K562 (cell line): ENCODE measurements around the gene SULT1A1. TPM values are rescaled to one million over a fixed set of nuclear protein-coding genes. Genes with fewer than 3 reads are reported as not detected.

ENCODE experiments used
- ATAC-seq: fragments of 200-7000 bp; cut with Tn5 transposase; 3 replicates; pipeline ENCODE4 v1.9.1; 2020; ENCODE audit warnings: moderate library complexity
- BruUV-seq: library from RNA; stranded (reverse); fragments of 400-500 nt; replicated peaks from 2 replicates; lab custom pipeline; 2021; lab: Mats Ljungman, UMichigan
- CTCF ChIA-PET: fragments of 300-600 bp; formaldehyde crosslinking; extraction: SDS; loops from one replicate; lab custom pipeline; 2021; ENCODE audit warnings: low intra/inter-chr PET ratio; lab: Yijun Ruan, JAX
- POLR2A ChIA-PET: fragments of 300-600, 350-650 bp; sonication (Branson Sonifier 250); formaldehyde crosslinking; extraction: SDS; loops from one replicate; lab custom pipeline; 2021; ENCODE audit warnings: antibody characterized with exemption, inconsistent platforms; lab: Yijun Ruan, JAX
- DNase-seq, 4 experiments: peaks; one replicate each; pipeline versions ENCODE4 v3.0.0 to v3.0.0-alpha.2; 2011 to 2018; ENCODE audit warnings: low spot score in 3 of 4, mixed read lengths in 3 of 4; ENCODE audit errors: extremely low read depth in 1 of 4
- FAIRE-seq: peaks from 2 replicates; lab custom pipeline; 2011; peaks lifted over from hg19 to GRCh38; lab: Jason Lieb, UNC
- H2AFZ ChIP-seq: 2 replicates; pipeline ENCODE4 v1.6.0; 2011; ENCODE audit warnings: low read depth, low read length, control low read depth, inconsistent platforms
- H3K27ac ChIP-seq: fragments of 200-600 bp; 3 replicates; pipeline ENCODE4 v1.8.0; 2011; ENCODE audit warnings: low read depth, mild to moderate bottlenecking, control low read depth, inconsistent platforms, low read length, moderate library complexity, mixed read lengths; ENCODE audit errors: extremely low read depth
- H3K27me3 ChIP-seq, 2 experiments: fragments of 300-600 bp in 1 of 2; 2 replicates in 1 of 2; 3 replicates in 1 of 2; pipeline versions ENCODE4 v1.6.0 to v1.8.0; 2011; ENCODE audit warnings: inconsistent platforms in 2 of 2, low read length in 2 of 2, mild to moderate bottlenecking in 1 of 2, mixed read lengths in 1 of 2, moderate library complexity in 1 of 2; ENCODE audit not compliant: control insufficient read depth in 2 of 2, insufficient read depth in 2 of 2
- H3K36me3 ChIP-seq: fragments of 300-600 bp; 3 replicates; pipeline ENCODE4 v1.8.0; 2011; ENCODE audit warnings: mild to moderate bottlenecking, low read length, inconsistent platforms; ENCODE audit not compliant: control insufficient read depth, insufficient read depth
- H3K4me1 ChIP-seq, 2 experiments: fragments of 200-600 bp in 1 of 2; replicated peaks in 1 of 2; 2 replicates in 1 of 2; 3 replicates in 1 of 2; pipeline versions ENCODE4 v1.5.1 to v1.8.0; 2011; ENCODE audit warnings: inconsistent platforms in 2 of 2, low read length in 2 of 2, mild to moderate bottlenecking in 1 of 2, mixed read lengths in 1 of 2, moderate library complexity in 1 of 2; ENCODE audit not compliant: control insufficient read depth in 2 of 2, insufficient read depth in 2 of 2
- H3K4me2 ChIP-seq: 2 replicates; pipeline ENCODE4 v1.6.1; 2011; ENCODE audit warnings: low read length, control low read depth, inconsistent platforms, mixed read lengths; ENCODE audit not compliant: insufficient read depth
- H3K4me3 ChIP-seq: fragments of 200-600 bp; sonication (generic), shearing (Covaris generic); 2 replicates; pipeline ENCODE4 v1.5.1; 2016; ENCODE audit warnings: control low read depth, inconsistent platforms
- H3K79me2 ChIP-seq: fragments of 200-600 bp; 3 replicates; pipeline ENCODE4 v1.8.0; 2011; ENCODE audit warnings: low read length, inconsistent platforms; ENCODE audit not compliant: control insufficient read depth, insufficient read depth
- H3K9ac ChIP-seq, 2 experiments: 2 replicates each; pipeline versions ENCODE4 v1.6.0 to v1.6.1; 2011; ENCODE audit warnings: low read depth in 2 of 2, low read length in 2 of 2, control low read depth in 1 of 2, inconsistent platforms in 1 of 2, mild to moderate bottlenecking in 1 of 2, mixed read lengths in 1 of 2; ENCODE audit not compliant: insufficient read depth in 1 of 2
- H3K9me1 ChIP-seq: one replicate; pipeline ENCODE4 v1.6.0; 2011; ENCODE audit warnings: inconsistent platforms, mild to moderate bottlenecking, low read length, moderate library complexity; ENCODE audit not compliant: control insufficient read depth, insufficient read depth
- H3K9me3 ChIP-seq: replicated peaks from 2 replicates; pipeline ENCODE4 v1.5.1; 2011; ENCODE audit warnings: low read depth, low read length, inconsistent platforms; ENCODE audit not compliant: control insufficient read depth, insufficient read depth
- H4K20me1 ChIP-seq: replicated peaks from 2 replicates; pipeline ENCODE4 v1.6.1; 2011; ENCODE audit warnings: low read length, inconsistent platforms, mixed read lengths; ENCODE audit not compliant: control insufficient read depth, insufficient read depth
- CHD2 ChIP-seq: IDR thresholded peaks from 2 replicates; pipeline ENCODE4 v1.6.1; 2011; ENCODE audit warnings: low read depth, low read length
- CXXC5 ChIP-seq: fragments of 250-450 bp; sonication (Bioruptor Pico); IDR thresholded peaks from 2 replicates; pipeline ENCODE4 v1.8.0; 2022; ENCODE audit warnings: inconsistent platforms, mild to moderate bottlenecking, moderate library complexity
- MAZ ChIP-seq, 2 experiments: fragments of 450-650 bp in 1 of 2; sonication (generic) in 1 of 2; formaldehyde crosslinking; IDR thresholded peaks in 1 of 2; conservative IDR thresholded peaks in 1 of 2; 2 replicates each; pipeline versions ENCODE4 v1.4.0 to v1.5.0; 2020; ENCODE audit warnings: mild to moderate bottlenecking in 1 of 2, missing genetic modification reagents in 1 of 2
- SIX5 ChIP-seq, 2 experiments: IDR thresholded peaks; 2 replicates each; pipeline ENCODE4 v1.6.1; 2011; ENCODE audit warnings: low read length in 2 of 2, borderline replicate concordance in 1 of 2, low read depth in 1 of 2, mild to moderate bottlenecking in 1 of 2, moderate library complexity in 1 of 2; ENCODE audit not compliant: insufficient read depth in 1 of 2
- SUPT5H ChIP-seq: fragments of 450-650 bp; IDR thresholded peaks from 2 replicates; pipeline ENCODE4 v1.6.1; 2016
- ZNF609 ChIP-seq: sonication (generic); formaldehyde crosslinking; IDR thresholded peaks from 2 replicates; pipeline ENCODE4 v1.8.1; 2023; ENCODE audit warnings: missing genetic modification reagents, mild to moderate bottlenecking, borderline replicate concordance
- ZNF77 ChIP-seq: fragments of 250-450 bp; sonication (Bioruptor Pico); IDR thresholded peaks from 2 replicates; pipeline ENCODE4 v1.5.0; 2020
- WGBS: fragments of 100-300 bp; shearing (Covaris generic); methylation state at CpG from one replicate; pipeline ENCODE4 v1.1.6; 2016; ENCODE audit warnings: low coverage, mixed read lengths; ENCODE audit not compliant: insufficient coverage; ENCODE audit errors: missing lambda C conversion rate; 5-methylcytosine and 5-hydroxymethylcytosine counted together
- in situ Hi-C: fragments of 300-500 bp; cut with MboI; formaldehyde crosslinking; loops from 4 replicates; pipeline ENCODE4 v1.15.0; 2018; ENCODE audit warnings: inconsistent platforms, mixed read lengths
- intact Hi-C: fragments of 100-400 bp; cut with micrococcal nuclease; formaldehyde crosslinking; loops from 2 replicates; pipeline ENCODE4 v1.14.2; 2022
- polyA plus RNA-seq, 8 experiments: library from polyadenylated mRNA; depleted of rRNA in 4 of 8; stranded (reverse) in 5 of 8; unstranded in 3 of 8; fragments of >200 nt; fragmentation: Nextera tagmentation in 2 of 8; fragmentation: Illumina TruSeq in 1 of 8; extraction: Ambion mirVana in 2 of 8; extraction: Trizol in 1 of 8; gene quantifications; 2 replicates each; pipeline versions ENCODE4 v1.2.1 to v1.2.3, GENCODE V29; 2011 to 2014; ENCODE audit warnings: inconsistent platforms in 1 of 8, missing spikeins in 1 of 8
- total RNA-seq, 7 experiments: library from RNA; depleted of rRNA in 6 of 7; stranded (reverse); fragments of >200 nt in 6 of 7; fragmentation: Illumina TruSeq in 2 of 7; extraction: Trizol in 2 of 7; gene quantifications; 2 replicates each; pipeline versions ENCODE4 v1.2.1 to v1.2.3, GENCODE V29; 2011 to 2021; ENCODE audit warnings: low replicate concordance in 1 of 7
- TF ChIP-seq, protein P1 (sequence below): sonication (generic); formaldehyde crosslinking; IDR thresholded peaks from 2 replicates; pipeline ENCODE4 v1.8.0; 2022; ENCODE audit warnings: mild to moderate bottlenecking, missing genetic modification reagents, borderline replicate concordance
- TF ChIP-seq, protein P2 (sequence below): fragments of 250-450 bp; sonication (Bioruptor Pico); IDR thresholded peaks from 2 replicates; pipeline ENCODE4 v1.5.0; 2021; ENCODE audit warnings: mild to moderate bottlenecking, moderate library complexity

Gene SULT1A1
- total and polyA plus RNA-seq, 9 of the 15 experiments (the other 6 are each of a cell fraction or from before 2014, with no cell fraction given) = 3.4 to 30.1 (median 16.6) TPM

- H3K27me3 ChIP-seq = no peaks in the 10 kb centered on the region
- FAIRE-seq = no peak
- no peaks in the 10 kb centered on the region for H3K9me3 ChIP-seq
- no peaks in the 10 kb centered on the region for H3K36me3 ChIP-seq
- no TSS peak for BruUV-seq
- H3K27ac ChIP-seq = no peak overlapping the region
- H3K4me2 ChIP-seq = no peak overlapping the region
- WGBS = 79% methylated on average over 8 of the region's 8 CpGs
- H3K4me1 ChIP-seq = 0 out of 5 replicates have a peak, but pooled peaks cover 0 to 3% of the 10 kb centered on the region in 2 experiments
- no peaks in the 10 kb centered on the region for H3K9me1 ChIP-seq
- TF ChIP-seq CXXC5 (CRISPR knock-in tag) (no peak), MAZ (CRISPR knock-in tag; conservative IDR thresholded peaks at IDR 0.05 in 1 of 2, IDR thresholded peaks at IDR 0.05 in 1 of 2) (no peak), ZNF609 (CRISPR knock-in tag) (no peak), ZNF77 (no peak), SIX5 (IDR thresholded peaks at IDR 0.05; ENCODE audit: borderline replicate concordance in 1 of 2, insufficient read depth in 1 of 2, low read depth in 1 of 2, low read length in 2 of 2) (no peak), SUPT5H (no peak), CHD2 (no peak)
- TF ChIP-seq, protein P1, sequence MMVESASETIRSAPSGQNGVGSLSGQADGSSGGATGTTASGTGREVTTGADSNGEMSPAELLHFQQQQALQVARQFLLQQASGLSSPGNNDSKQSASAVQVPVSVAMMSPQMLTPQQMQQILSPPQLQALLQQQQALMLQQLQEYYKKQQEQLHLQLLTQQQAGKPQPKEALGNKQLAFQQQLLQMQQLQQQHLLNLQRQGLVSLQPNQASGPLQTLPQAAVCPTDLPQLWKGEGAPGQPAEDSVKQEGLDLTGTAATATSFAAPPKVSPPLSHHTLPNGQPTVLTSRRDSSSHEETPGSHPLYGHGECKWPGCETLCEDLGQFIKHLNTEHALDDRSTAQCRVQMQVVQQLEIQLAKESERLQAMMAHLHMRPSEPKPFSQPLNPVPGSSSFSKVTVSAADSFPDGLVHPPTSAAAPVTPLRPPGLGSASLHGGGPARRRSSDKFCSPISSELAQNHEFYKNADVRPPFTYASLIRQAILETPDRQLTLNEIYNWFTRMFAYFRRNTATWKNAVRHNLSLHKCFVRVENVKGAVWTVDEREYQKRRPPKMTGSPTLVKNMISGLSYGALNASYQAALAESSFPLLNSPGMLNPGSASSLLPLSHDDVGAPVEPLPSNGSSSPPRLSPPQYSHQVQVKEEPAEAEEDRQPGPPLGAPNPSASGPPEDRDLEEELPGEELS (CRISPR knock-in tag) = no peak
- TF ChIP-seq, protein P2, sequence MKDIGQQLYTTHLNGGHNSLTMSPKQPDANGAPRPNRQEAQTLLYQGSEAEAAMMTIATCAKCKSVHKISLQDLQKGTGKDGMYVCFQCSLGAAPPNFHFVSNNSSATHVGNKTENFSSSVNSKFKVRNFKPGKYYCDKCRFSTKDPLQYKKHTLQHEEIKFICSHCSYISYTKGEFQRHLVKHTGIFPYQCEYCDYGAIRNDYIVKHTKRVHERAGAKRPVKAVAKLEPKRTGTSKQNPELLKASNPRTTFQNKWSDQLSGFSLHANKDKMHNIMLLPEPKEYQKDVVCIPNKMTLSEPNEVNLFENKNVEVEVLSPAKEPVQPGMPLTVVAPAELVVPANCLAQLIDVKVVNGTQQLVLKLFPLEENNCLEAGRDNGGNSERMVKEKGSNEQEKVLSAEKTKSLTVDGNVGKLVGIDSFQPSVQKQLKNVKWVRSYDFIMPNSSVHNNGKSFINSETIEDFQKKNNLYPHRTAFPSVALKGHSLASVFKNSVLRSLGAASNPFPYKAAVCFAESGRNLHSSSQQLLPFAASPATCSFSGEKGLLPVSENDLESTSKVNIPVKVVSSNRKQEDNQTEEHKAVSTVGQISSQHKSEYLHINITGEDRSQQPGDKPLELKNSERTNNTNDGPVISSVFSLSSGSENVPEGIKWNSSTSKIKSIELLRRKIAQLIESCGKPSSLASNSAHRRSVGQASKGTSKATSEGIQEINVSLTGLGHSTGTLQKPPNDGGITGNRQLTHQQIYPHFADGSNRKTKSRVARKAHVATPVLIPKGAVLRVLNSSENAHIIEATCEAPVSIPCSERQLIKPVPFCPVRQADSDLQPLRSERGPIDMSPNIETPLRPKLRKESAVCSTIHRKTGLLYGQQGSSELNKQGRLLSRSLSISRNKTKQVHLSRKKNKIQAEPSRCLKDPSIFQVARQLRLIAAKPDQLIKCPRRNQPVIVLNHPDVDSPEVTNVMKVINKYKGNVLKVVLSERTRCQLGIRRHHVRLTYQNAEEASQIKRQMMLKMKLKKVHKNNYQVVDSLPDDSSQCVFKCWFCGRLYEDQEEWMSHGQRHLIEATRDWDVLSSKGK (CRISPR knock-in tag) = no peak
- ChIA-PET CTCF (no interaction called here), POLR2A (no interaction called here)
- H3K4me3 ChIP-seq = no peak overlapping the region
- no peak for ATAC-seq
- H3K9ac ChIP-seq = no peak overlapping the region
- no peaks in the 10 kb centered on the region; the same call in 1 of the 2 replicates for H4K20me1 ChIP-seq
- intact Hi-C loops (no loop called here), in situ Hi-C loops (no loop called here)
- H3K79me2 ChIP-seq = no peaks in the 10 kb centered on the region; the same call in 2 of the 3 replicates
- no peak overlapping the region for H2AFZ ChIP-seq
- no peak for DNase-seq
Observed at GRCh38 chr16:28575446-28576109, 34.3 kb downstream of the SULT1A1 start.
